A549 (cell line): Measurements from ENCODE around the gene STAG3. TPM values are rescaled to one million over a fixed set of nuclear protein-coding genes. Genes with fewer than 3 reads are reported as not detected.

Experiments used
- ATAC-seq, 2 experiments: fragments of 200-7000 bp in 1 of 2; fragments of >200 bp in 1 of 2; cut with Nextera tagmentation in 1 of 2; cut with Tn5 transposase in 1 of 2; 3 replicates each; pipeline versions ENCODE4 v1.8.0 to v1.9.1; 2018 to 2020; ENCODE audit warnings: mild to moderate bottlenecking in 1 of 2, moderate library complexity in 1 of 2
- CTCF ChIA-PET: fragments of 300-600 bp; sonication (Branson Sonifier 250); formaldehyde crosslinking; extraction: SDS; loops from one replicate; lab custom pipeline; 2021; ENCODE audit warnings: antibody characterized with exemption, inconsistent platforms; lab: Yijun Ruan, JAX
- POLR2A ChIA-PET: fragments of 350-600 bp; formaldehyde crosslinking; extraction: SDS; loops from one replicate; lab custom pipeline; 2021; ENCODE audit warnings: antibody characterized with exemption, inconsistent platforms; lab: Yijun Ruan, JAX
- DNase-seq, 2 experiments: peaks; one replicate each; pipeline versions ENCODE4 v3.0.0 to v3.0.0-alpha.2; 2011 to 2016; ENCODE audit warnings: low read depth in 1 of 2, low spot score in 1 of 2
- FAIRE-seq: peaks from 2 replicates; lab custom pipeline; 2011; peaks lifted over from hg19 to GRCh38; lab: Jason Lieb, UNC
- H3K27ac ChIP-seq, 2 experiments: fragments of >200 bp; sonication (Bioruptor Twin); formaldehyde crosslinking; 3 replicates each; pipeline ENCODE4 v1.5.1; 2016 to 2017
- H3K4me1 ChIP-seq: fragments of >200 bp; sonication (Bioruptor Twin); formaldehyde crosslinking; 3 replicates; pipeline ENCODE4 v1.6.1; 2016
- H3K4me2 ChIP-seq: fragments of >200 bp; sonication (Bioruptor Twin); formaldehyde crosslinking; 3 replicates; pipeline ENCODE4 v1.6.1; 2016
- H3K4me3 ChIP-seq: fragments of >200 bp; sonication (Bioruptor Twin); formaldehyde crosslinking; 3 replicates; pipeline ENCODE4 v1.5.1; 2016
- H3K9me3 ChIP-seq: fragments of >200 bp; sonication (Bioruptor Twin); formaldehyde crosslinking; 3 replicates; pipeline ENCODE4 v1.6.1; 2016
- BCL3 ChIP-seq: fragments of >200 bp; sonication (Bioruptor Twin); formaldehyde crosslinking; IDR thresholded peaks from 3 replicates; pipeline ENCODE4 v1.6.1; 2016
- CBX2 ChIP-seq: fragments of 200-600 bp; sonication (generic); IDR thresholded peaks from 2 replicates; pipeline ENCODE4 v1.6.1; 2016; ENCODE audit warnings: low read depth, mild to moderate bottlenecking, borderline replicate concordance
- CEBPB ChIP-seq, 2 experiments: fragments of >200 bp in 1 of 2; sonication (Bioruptor Twin) in 1 of 2; formaldehyde crosslinking in 1 of 2; IDR thresholded peaks; 2 replicates each; pipeline ENCODE4 v1.6.1; 2012 to 2016
- CHD2 ChIP-seq: fragments of 150-350 bp; IDR thresholded peaks from 2 replicates; pipeline ENCODE4 v1.6.1; 2014; ENCODE audit warnings: low read length; ENCODE audit not compliant: partially characterized antibody
- CHD4 ChIP-seq: fragments of 200-600 bp; sonication (generic); IDR thresholded peaks from 2 replicates; pipeline ENCODE4 v1.6.1; 2016; ENCODE audit warnings: antibody characterized with exemption, mild to moderate bottlenecking, borderline replicate concordance
- EHF ChIP-seq: fragments of 250-450 bp; sonication (Bioruptor Pico); IDR thresholded peaks from 2 replicates; pipeline ENCODE4 v1.5.0; 2020; ENCODE audit warnings: mild to moderate bottlenecking
- FOXS1 ChIP-seq: fragments of 250-450 bp; sonication (Bioruptor Pico); IDR thresholded peaks from 2 replicates; pipeline ENCODE4 v1.5.0; 2020; ENCODE audit warnings: mild to moderate bottlenecking, moderate library complexity
- HEYL ChIP-seq: fragments of 250-450 bp; sonication (Bioruptor Pico); IDR thresholded peaks from 2 replicates; pipeline ENCODE4 v1.8.0; 2021; ENCODE audit warnings: mild to moderate bottlenecking, moderate library complexity
- HOXB13 ChIP-seq: fragments of 250-450 bp; sonication (Bioruptor Pico); IDR thresholded peaks from 2 replicates; pipeline ENCODE4 v1.5.0; 2020; ENCODE audit warnings: low read depth, mild to moderate bottlenecking, moderate library complexity
- HOXB5 ChIP-seq: fragments of 250-450 bp; sonication (Bioruptor Pico); IDR thresholded peaks from 2 replicates; pipeline ENCODE4 v1.5.0; 2020; ENCODE audit warnings: mild to moderate bottlenecking, moderate library complexity
- JUN ChIP-seq, 2 experiments: fragments of >200 bp; sonication (Bioruptor Twin); formaldehyde crosslinking; IDR thresholded peaks; 2 replicates in 1 of 2; 3 replicates in 1 of 2; pipeline ENCODE4 v1.6.1; 2016 to 2017
- JUNB ChIP-seq: fragments of >200 bp; sonication (Bioruptor Twin); formaldehyde crosslinking; IDR thresholded peaks from 2 replicates; pipeline ENCODE4 v1.6.1; 2016
- KDM1A ChIP-seq: fragments of 200-600 bp; sonication (generic); IDR thresholded peaks from 2 replicates; pipeline ENCODE4 v1.6.1; 2016; ENCODE audit warnings: low read depth, mild to moderate bottlenecking
- MAX ChIP-seq: IDR thresholded peaks from 2 replicates; pipeline ENCODE4 v1.6.1; 2012
- MYC ChIP-seq: IDR thresholded peaks from 2 replicates; pipeline ENCODE4 v1.6.1; 2012; ENCODE audit warnings: mild to moderate bottlenecking, inconsistent platforms, low read length, improper control_type of control experiment, borderline replicate concordance
- PHF8 ChIP-seq: fragments of 200-600 bp; sonication (generic); IDR thresholded peaks from 2 replicates; pipeline ENCODE4 v1.6.1; 2016; ENCODE audit warnings: low read depth, mild to moderate bottlenecking, antibody characterized with exemption, moderate library complexity, borderline replicate concordance
- POLR2A ChIP-seq: IDR thresholded peaks from 2 replicates; pipeline ENCODE4 v1.6.1; 2012; ENCODE audit warnings: mild to moderate bottlenecking, low read length
- RAD21 ChIP-seq, 2 experiments: fragments of >200 bp in 1 of 2; sonication (Bioruptor Twin) in 1 of 2; formaldehyde crosslinking in 1 of 2; IDR thresholded peaks in 1 of 2; conservative IDR thresholded peaks in 1 of 2; 2 replicates in 1 of 2; 3 replicates in 1 of 2; pipeline ENCODE4 v1.6.1; 2012 to 2018; ENCODE audit warnings: inconsistent platforms in 1 of 2
- RCOR1 ChIP-seq: fragments of 150-350 bp; IDR thresholded peaks from 2 replicates; pipeline ENCODE4 v1.6.1; 2014; ENCODE audit warnings: antibody characterized with exemption, low read length, low read depth
- REST ChIP-seq: fragments of 200-600 bp; sonication (generic); IDR thresholded peaks from 2 replicates; pipeline ENCODE4 v1.6.1; 2016; ENCODE audit warnings: antibody characterized with exemption, mild to moderate bottlenecking, moderate library complexity
- RFX5 ChIP-seq: fragments of 450-650 bp; IDR thresholded peaks from 2 replicates; pipeline ENCODE4 v1.7.1; 2014; ENCODE audit warnings: antibody characterized with exemption, mild to moderate bottlenecking, moderate library complexity
- RNF2 ChIP-seq: fragments of 200-600 bp; sonication (generic); IDR thresholded peaks from 2 replicates; pipeline ENCODE4 v1.6.1; 2016; ENCODE audit warnings: low read depth, mild to moderate bottlenecking, antibody characterized with exemption, moderate library complexity, borderline replicate concordance
- SMC3 ChIP-seq: fragments of >200 bp; sonication (Bioruptor Twin); formaldehyde crosslinking; IDR thresholded peaks from 3 replicates; pipeline ENCODE4 v1.6.1; 2018; ENCODE audit warnings: inconsistent platforms
- TP53 ChIP-seq: fragments of 250-450 bp; sonication (Bioruptor Pico); IDR thresholded peaks from 2 replicates; pipeline ENCODE4 v1.5.0; 2021; ENCODE audit warnings: mild to moderate bottlenecking, moderate library complexity
- ZNF302 ChIP-seq: fragments of 250-450 bp; sonication (Bioruptor Pico); IDR thresholded peaks from 2 replicates; pipeline ENCODE4 v1.9.0; 2021; ENCODE audit warnings: inconsistent platforms, mild to moderate bottlenecking, moderate library complexity
- WGBS: methylation state at CpG from one replicate; pipeline ENCODE4 v1.1.6; 2017; ENCODE audit errors: missing lambda C conversion rate; 5-methylcytosine and 5-hydroxymethylcytosine counted together
- polyA plus RNA-seq, 4 experiments: library from polyadenylated mRNA; depleted of rRNA in 3 of 4; stranded (reverse); fragments of >200 nt; fragmentation: RNase III in 1 of 4; extraction: RNeasy Plus Mini Kit Qiagen cat#74134 plus additional on column Dnase treatment in 1 of 4; gene quantifications; 2 replicates in 3 of 4; 3 replicates in 1 of 4; pipeline ENCODE4 v1.2.3, GENCODE V29; 2011 to 2017
- TF ChIP-seq, protein P1 (sequence below): fragments of 250-450 bp; sonication (Bioruptor Pico); IDR thresholded peaks from 2 replicates; pipeline ENCODE4 v1.5.0; 2020; ENCODE audit warnings: low read depth, mild to moderate bottlenecking, moderate library complexity
- TF ChIP-seq, protein P2 (sequence below): fragments of 450-650 bp; IDR thresholded peaks from 2 replicates; pipeline ENCODE4 v1.6.1; 2014; ENCODE audit warnings: antibody characterized with exemption

The STAG3 gene
- polyA plus RNA-seq, 2 of the 4 experiments (the other 2 are of a cell fraction) = 0.25 to 0.50 TPM

DNA sequence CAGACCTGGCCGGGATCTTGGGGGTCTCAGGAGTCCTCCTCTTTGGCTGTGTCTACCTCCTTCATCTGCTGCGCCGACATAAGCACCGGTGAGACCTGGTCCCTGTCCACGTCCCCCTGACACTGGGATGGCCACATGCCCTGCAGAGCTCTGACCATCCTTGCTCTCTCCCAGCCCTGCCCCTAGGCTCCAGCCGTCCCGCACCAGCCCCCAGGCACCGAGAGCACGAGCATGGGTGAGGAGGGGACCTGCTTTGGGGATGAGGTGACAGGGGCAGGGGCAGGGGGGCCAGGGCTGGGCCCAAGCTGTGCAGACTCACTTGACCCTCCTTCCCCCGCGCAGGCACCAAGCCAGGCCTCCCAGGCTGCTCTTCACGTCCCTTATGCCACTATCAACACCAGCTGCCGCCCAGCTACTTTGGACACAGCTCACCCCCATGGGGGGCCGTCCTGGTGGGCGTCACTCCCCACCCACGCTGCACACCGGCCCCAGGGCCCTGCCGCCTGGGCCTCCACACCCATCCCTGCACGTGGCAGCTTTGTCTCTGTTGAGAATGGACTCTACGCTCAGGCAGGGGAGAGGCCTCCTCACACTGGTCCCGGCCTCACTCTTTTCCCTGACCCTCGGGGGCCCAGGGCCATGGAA lies 43.0 kb downstream of the STAG3 start:
- no peak overlapping the region for H3K4me3 ChIP-seq
- no peak for ATAC-seq
- no peak for TF ChIP-seq PHF8
- TF ChIP-seq RFX5 = no peak
- TF ChIP-seq, all 56 proteins: peak for 0
- 92% methylated on average over 14 of the region's 22 CpGs for WGBS
- DNase-seq (no peak), FAIRE-seq (no peak)
- Histone ChIP-seq H3K9me3 (no peaks in the 10 kb centered on the region), H3K27ac (no peak overlapping the region), H3K4me2 (no peak overlapping the region), H3K4me1 (no peaks in the 10 kb centered on the region)
- ChIA-PET CTCF (interaction anchor here (0.6 to 2.5 kb wide), 6 partner anchors 12 to 92 kb away, joined by 3 to 17 read pairs (median 5); no protein-coding TSS in a partner anchor), POLR2A (no interaction called here)

- no peak overlapping the region for H3K4me3 ChIP-seq
- no peaks in the 10 kb centered on the region for H3K9me3 ChIP-seq
- no peaks in the 10 kb centered on the region for H3K4me1 ChIP-seq
- ChIA-PET POLR2A (no interaction called here), CTCF (interaction anchor here (0.9 to 2.5 kb wide), 4 partner anchors 11 to 90 kb away, joined by 3 to 17 read pairs (median 5); no protein-coding TSS in a partner anchor)
- H3K27ac ChIP-seq = no peak overlapping the region
- FAIRE-seq = no peak
- no peak for DNase-seq
- H3K4me2 ChIP-seq = no peak overlapping the region
- ATAC-seq = no peak
- WGBS = 83% methylated on average over 5 of the region's 5 CpGs
- TF ChIP-seq KDM1A (no peak), RCOR1 (no peak), HOXB13 (CRISPR knock-in tag) (no peak), EHF (CRISPR knock-in tag) (no peak), HEYL (CRISPR knock-in tag) (no peak), ZNF302 (CRISPR knock-in tag) (no peak), CHD4 (no peak), HOXB5 (no peak), CHD2 (no peak), FOXS1 (CRISPR knock-in tag) (no peak), MAX (no peak), JUN (IDR thresholded peaks at IDR 0.05) (no peak), SMC3 (no peak), CBX2 (no peak), POLR2A (no peak), RAD21 (conservative IDR thresholded peaks at IDR 0.05 in 1 of 2, IDR thresholded peaks at IDR 0.05 in 1 of 2) (no peak), CEBPB (IDR thresholded peaks at IDR 0.05) (no peak), RNF2 (no peak)
- TF ChIP-seq, protein P1, sequence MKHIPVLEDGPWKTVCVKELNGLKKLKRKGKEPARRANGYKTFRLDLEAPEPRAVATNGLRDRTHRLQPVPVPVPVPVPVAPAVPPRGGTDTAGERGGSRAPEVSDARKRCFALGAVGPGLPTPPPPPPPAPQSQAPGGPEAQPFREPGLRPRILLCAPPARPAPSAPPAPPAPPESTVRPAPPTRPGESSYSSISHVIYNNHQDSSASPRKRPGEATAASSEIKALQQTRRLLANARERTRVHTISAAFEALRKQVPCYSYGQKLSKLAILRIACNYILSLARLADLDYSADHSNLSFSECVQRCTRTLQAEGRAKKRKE = no peak
- TF ChIP-seq, protein P2, sequence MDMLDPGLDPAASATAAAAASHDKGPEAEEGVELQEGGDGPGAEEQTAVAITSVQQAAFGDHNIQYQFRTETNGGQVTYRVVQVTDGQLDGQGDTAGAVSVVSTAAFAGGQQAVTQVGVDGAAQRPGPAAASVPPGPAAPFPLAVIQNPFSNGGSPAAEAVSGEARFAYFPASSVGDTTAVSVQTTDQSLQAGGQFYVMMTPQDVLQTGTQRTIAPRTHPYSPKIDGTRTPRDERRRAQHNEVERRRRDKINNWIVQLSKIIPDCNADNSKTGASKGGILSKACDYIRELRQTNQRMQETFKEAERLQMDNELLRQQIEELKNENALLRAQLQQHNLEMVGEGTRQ = no peak
Observed at GRCh38 chr7:100221231-100221718, 43.6 kb downstream of the STAG3 start.

DNA sequence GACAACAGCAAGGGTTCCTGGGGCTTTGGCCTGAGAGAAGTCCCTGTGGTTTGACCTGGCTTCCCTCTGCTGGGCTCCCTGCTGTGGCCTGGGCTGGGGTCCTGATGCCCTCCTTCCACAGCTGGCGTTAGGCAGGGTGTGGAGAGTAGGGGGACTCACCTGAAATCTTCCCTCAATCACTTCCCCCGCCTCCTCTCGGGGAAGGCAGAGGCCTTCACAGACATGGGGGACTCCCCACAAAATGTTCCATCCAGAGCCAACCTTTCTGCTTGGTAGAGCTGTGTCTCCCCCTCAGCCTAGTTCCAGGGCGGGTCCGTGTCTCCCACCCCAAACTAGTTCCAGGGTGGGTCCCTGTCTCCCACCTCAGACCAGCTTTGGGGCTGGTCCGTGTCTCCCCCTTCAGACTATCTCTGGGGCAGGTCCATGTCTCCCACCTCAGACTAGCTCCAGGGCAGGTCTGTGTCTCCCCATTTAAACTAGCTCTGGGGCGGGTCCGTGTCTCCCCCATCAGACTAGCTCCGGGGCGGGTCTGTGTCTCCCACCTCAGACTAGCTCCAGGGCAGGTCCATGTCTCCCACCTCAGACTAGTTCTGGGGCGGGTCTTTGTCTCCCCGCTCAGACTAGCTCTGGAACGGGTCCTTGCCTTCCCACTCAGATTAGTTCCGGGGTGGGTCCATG lies 44.2 kb downstream of the STAG3 start:
- ATAC-seq (no peak), DNase-seq (no peak), FAIRE-seq (no peak)
- H3K4me3 ChIP-seq = no peak overlapping the region
- no peaks in the 10 kb centered on the region for H3K4me1 ChIP-seq
- no peaks in the 10 kb centered on the region for H3K9me3 ChIP-seq
- 87% methylated on average over 14 of the region's 14 CpGs for WGBS
- no peak overlapping the region for H3K4me2 ChIP-seq
- ChIA-PET POLR2A (no interaction called here), CTCF (interaction anchor here (0.6 to 2.5 kb wide), 8 partner anchors 11 to 186 kb away, joined by 3 to 17 read pairs (median 4); no protein-coding TSS in a partner anchor)
- no peak overlapping the region for H3K27ac ChIP-seq
- no peak for TF ChIP-seq HOXB5
- no peak for TF ChIP-seq HOXB13 (CRISPR knock-in tag)
- TF ChIP-seq JUNB = no peak
- TF ChIP-seq MYC = no peak
- no peak for TF ChIP-seq BCL3
- no peak for TF ChIP-seq REST
- TF ChIP-seq TP53 (CRISPR knock-in tag) = no peak
- TF ChIP-seq JUN (IDR thresholded peaks at IDR 0.05) = no peak
- TF ChIP-seq FOXS1 (CRISPR knock-in tag) = no peak
